Measurements from ENCODE around the gene HDHD2. TPM values are rescaled to one million over a fixed set of nuclear protein-coding genes. Genes with fewer than 3 reads are reported as not detected.
A peak's percentile ranks its signal among the peaks of the same experiment; 100 is the strongest.
"Not testable (repeated sequence)": the region's sequence is repeated elsewhere in the genome, so short reads cannot be mapped to it uniquely, and the experiment has no call there.

Gene HDHD2
- polyA plus RNA-seq, 3 donors from 2014 or later, result 39.7 to 69.1 (median 55.4) TPM

DNA sequence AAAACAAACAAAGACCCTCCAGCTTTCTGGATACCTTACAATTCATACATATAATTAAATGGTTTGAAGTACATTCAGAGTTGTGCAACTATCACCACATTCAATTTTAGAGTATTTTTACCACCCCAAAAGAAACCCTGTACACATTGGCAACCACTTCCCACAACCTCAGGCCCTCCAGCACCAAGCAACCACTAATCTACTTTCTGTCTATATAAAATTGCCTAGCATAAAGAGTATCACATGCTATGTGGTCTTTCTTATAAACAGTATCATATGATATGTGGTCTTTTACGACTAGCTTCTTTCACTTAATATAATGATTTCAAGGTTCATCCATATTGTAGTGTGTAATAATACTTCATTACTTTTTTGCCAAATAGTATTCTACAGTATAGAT is 18.6 kb upstream of the HDHD2 start:
- H3K27ac Mint-ChIP-seq, result peak overlapping the region in 5 of 6 donors; percentile 7 to 71 (median 50)
- DNase-seq, result peak in 1 of 3 donors; percentile 8
- no peaks in the 10 kb centered on the region for H3K9me3 Mint-ChIP-seq
- H3K4me1 Mint-ChIP-seq, result peaks cover 19 to 55% of the 10 kb centered on the region in 2 donors
- H3K4me3 Mint-ChIP-seq, result peak overlapping the region in 1 of 5 donors; percentile 41
- peaks cover 0 to 2% (median 0%) of the 10 kb centered on the region in 3 donors for H3K27me3 Mint-ChIP-seq (ENCODE audit: low read depth in 3 of 3)
- H3K36me3 Mint-ChIP-seq, result no peaks in the 10 kb centered on the region

DNA sequence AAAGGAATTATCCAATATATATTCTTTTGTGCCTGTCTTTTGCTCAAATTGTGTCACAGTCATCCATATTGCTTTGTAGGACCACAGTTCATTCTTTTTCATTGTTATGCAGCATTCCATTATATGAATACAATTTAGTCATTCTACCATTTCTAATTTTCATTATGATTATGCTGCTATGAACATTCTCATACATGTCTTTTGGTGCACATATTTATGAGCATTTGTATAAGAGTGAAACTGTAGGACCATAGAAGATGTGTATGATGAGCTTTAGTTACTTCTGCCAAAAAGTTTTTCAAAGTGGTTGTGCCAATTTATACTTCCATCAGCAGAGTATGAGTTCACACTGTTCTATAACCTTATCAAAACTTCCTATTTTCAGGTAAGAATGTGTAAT is 18.2 kb upstream of the HDHD2 start:
- Mint-ChIP-seq H3K36me3 (no peaks in the 10 kb centered on the region), H3K9me3 (no peaks in the 10 kb centered on the region), H3K4me3 (peak overlapping the region in 1 of 5 donors; percentile 41), H3K27me3 (ENCODE audit: low read depth in 3 of 3) (peaks cover 0 to 2% (median 0%) of the 10 kb centered on the region in 3 donors), H3K27ac (peak overlapping the region in 4 of 6 donors; percentile 7 to 71 (median 38)), H3K4me1 (peaks cover 19 to 59% of the 10 kb centered on the region in 2 donors)
- no peak for DNase-seq

GRCh38 chr18:47166294-47166693 is 16.0 kb upstream of the HDHD2 start:
- no peak for DNase-seq
- Mint-ChIP-seq H3K36me3 (no peaks in the 10 kb centered on the region), H3K27me3 (ENCODE audit: low read depth in 3 of 3) (peaks cover 0 to 2% (median 0%) of the 10 kb centered on the region in 3 donors), H3K9me3 (no peaks in the 10 kb centered on the region), H3K4me3 (no peak overlapping the region), H3K4me1 (peaks cover 19 to 77% of the 10 kb centered on the region in 2 donors), H3K27ac (peak overlapping the region in 1 of 6 donors; percentile 57)

DNA sequence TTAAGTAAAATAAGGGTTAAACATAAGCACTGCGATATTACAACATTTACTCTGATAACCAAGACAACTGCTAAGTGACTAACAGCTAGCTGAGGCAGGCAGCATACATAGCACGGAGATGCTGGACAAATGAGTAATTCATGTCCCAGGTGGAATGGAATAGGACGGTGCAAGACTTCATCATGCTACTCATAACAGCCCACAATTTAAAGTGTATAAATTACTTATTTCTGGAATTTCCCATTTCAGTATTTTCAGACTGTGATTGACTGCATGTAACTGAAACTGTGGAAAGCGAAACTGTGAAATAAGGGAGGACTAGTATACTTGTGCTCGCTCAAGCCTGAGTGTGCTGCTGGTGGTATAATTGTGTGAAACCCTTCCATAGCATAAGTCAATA is 12.9 kb upstream of the HDHD2 start:
- Mint-ChIP-seq H3K4me1 (peaks cover 9 to 68% of the 10 kb centered on the region in 2 donors), H3K4me3 (peak overlapping the region in 1 of 5 donors; percentile 26), H3K27me3 (ENCODE audit: low read depth in 3 of 3) (peaks cover 0 to 2% (median 0%) of the 10 kb centered on the region in 3 donors), H3K36me3 (no peaks in the 10 kb centered on the region), H3K9me3 (no peaks in the 10 kb centered on the region), H3K27ac (no peak overlapping the region)
- DNase-seq, result no peak

DNA sequence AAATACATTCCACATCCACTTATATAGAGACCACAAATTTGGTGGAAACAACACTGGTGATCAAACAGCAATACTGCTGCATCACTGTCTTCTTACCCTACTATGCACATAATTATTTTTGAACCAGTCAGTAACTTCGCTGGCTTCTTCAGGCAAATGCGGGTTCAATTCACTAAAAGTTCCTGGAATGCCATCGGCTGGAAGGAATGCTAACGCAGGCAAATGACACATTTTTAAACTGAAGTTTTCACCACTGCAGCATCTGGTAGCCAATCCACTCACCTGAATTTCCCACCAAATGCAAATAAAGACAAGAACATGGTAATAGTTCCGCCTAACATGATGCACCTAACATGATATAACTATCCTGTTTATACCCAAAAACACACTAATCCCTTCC is 10.0 kb upstream of the HDHD2 start:
- Mint-ChIP-seq H3K27me3 (ENCODE audit: low read depth in 3 of 3) (no peaks in the 10 kb centered on the region), H3K36me3 (peaks cover 0 to 6% (median under 1%) of the 10 kb centered on the region in 3 donors), H3K27ac (no peak overlapping the region), H3K4me1 (peaks cover 3 to 44% of the 10 kb centered on the region in 2 donors), H3K9me3 (no peaks in the 10 kb centered on the region), H3K4me3 (no peak overlapping the region)
- DNase-seq, result no peak

DNA sequence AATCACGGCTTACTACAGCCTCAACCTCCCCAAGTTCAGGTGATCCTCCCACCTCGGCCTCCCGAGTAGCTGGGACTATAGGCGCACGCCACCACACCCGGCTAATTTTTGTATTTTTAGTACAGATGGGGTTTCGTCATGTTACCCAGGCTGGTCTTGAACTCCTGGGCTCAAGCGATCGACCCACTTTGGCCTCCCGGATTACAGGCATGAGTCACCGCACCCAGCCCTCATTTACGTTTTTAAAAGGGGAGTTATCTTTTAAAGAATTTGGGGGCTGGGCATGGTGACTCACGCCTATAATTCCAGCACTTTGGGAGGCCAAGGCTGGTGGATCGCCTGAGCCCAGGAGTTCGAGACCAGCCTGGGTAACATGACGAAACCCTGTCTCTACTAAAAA is 8.1 kb upstream of the HDHD2 start:
- DNase-seq; H3K27me3 Mint-ChIP-seq (ENCODE audit: low read depth in 3 of 3); H3K4me3 Mint-ChIP-seq; H3K27ac Mint-ChIP-seq; H3K9me3 Mint-ChIP-seq: not testable (repeated sequence)
- peaks cover 3 to 19% (median 3%) of the 10 kb centered on the region in 3 donors for H3K36me3 Mint-ChIP-seq
- H3K4me1 Mint-ChIP-seq, result peaks cover 0 to 25% of the 10 kb centered on the region in 2 donors

DNA sequence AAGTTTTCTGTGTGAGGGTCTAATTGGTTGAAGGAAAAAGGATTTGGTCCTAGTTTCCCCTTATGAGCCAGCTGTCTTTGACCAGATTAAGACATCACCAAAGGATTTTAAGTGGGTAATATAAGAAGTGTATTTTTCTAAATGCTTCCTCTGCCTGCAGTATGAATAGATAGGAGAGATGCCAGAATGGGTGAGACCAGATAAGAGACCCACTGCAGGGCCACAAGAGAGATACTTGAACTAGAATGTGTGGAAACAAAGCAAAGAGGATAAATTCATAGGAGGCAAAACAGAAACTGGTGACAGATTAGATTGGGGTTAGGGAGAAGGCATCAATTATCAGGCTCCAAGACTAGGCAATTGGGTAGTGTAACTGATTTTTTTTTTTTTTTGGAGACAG is 1.1 kb upstream of the HDHD2 start:
- peaks cover 35 to 54% of the 10 kb centered on the region in 2 donors for H3K4me1 Mint-ChIP-seq
- no peak for DNase-seq
- peaks cover 0 to 3% (median 2%) of the 10 kb centered on the region in 3 donors for H3K27me3 Mint-ChIP-seq (ENCODE audit: low read depth in 3 of 3)
- H3K4me3 Mint-ChIP-seq, result peak overlapping the region; percentile 91 to 100 (median 99)
- peaks cover 3 to 19% (median 3%) of the 10 kb centered on the region in 3 donors for H3K36me3 Mint-ChIP-seq
- no peaks in the 10 kb centered on the region for H3K9me3 Mint-ChIP-seq
- H3K27ac Mint-ChIP-seq, result peak overlapping the region; percentile 92 to 99 (median 96)

DNA sequence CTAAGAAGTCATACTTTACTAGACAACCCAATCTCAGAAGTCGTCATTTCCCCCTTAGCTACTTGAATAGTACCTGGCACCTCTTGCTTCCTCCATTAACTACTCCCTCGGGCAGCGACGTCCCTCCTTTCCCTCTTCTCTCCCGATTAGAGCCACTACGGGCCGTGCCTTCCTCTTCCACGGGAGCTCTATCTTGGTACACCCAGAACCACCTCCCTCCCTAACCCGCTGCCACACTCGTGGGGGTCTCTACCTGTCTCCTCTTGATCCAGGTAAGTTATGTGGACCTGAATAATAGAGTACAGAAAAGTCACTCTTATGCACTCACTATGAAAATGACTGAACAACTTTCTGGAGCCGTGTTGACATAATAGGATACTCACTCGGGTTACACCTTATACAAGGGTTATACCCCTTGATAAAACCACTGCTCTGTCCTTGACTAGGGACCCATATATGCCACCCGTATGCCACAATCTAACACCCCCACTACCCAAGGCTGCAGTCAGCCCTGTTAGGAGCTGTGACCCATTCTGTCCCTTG is 595 bp upstream of the HDHD2 start:
- DNase-seq, result no peak
- Mint-ChIP-seq H3K36me3 (peaks cover 3 to 14% (median 3%) of the 10 kb centered on the region in 3 donors), H3K4me1 (peaks cover 38 to 59% of the 10 kb centered on the region in 2 donors), H3K27ac (peak overlapping the region; percentile 92 to 99 (median 96)), H3K9me3 (no peaks in the 10 kb centered on the region), H3K27me3 (ENCODE audit: low read depth in 3 of 3) (peaks cover 0 to 3% (median 2%) of the 10 kb centered on the region in 3 donors), H3K4me3 (peak overlapping the region; percentile 91 to 100 (median 99))

- peak overlapping the region; percentile 70 to 98 (median 96) for H3K27ac Mint-ChIP-seq
- peaks cover 0 to 3% (median 2%) of the 10 kb centered on the region in 3 donors for H3K27me3 Mint-ChIP-seq (ENCODE audit: low read depth in 3 of 3)
- H3K9me3 Mint-ChIP-seq, result no peaks in the 10 kb centered on the region
- peaks cover 40 to 73% of the 10 kb centered on the region in 2 donors for H3K4me1 Mint-ChIP-seq
- peak overlapping the region; percentile 91 to 100 (median 99) for H3K4me3 Mint-ChIP-seq
- DNase-seq, result no peak
- H3K36me3 Mint-ChIP-seq, result peaks cover 0 to 8% (median 3%) of the 10 kb centered on the region in 3 donors
Observed at GRCh38 chr18:47149457-47150028, 757 bp downstream of the HDHD2 start.

- Mint-ChIP-seq H3K27ac (peak overlapping the region in 1 of 6 donors; percentile 6), H3K36me3 (peaks cover 0 to 5% (median 0%) of the 10 kb centered on the region in 3 donors), H3K9me3 (no peaks in the 10 kb centered on the region), H3K4me3 (no peak overlapping the region), H3K27me3 (ENCODE audit: low read depth in 3 of 3) (peaks cover 0 to 3% (median 2%) of the 10 kb centered on the region in 3 donors), H3K4me1 (peaks cover 38 to 73% of the 10 kb centered on the region in 2 donors)
- no peak for DNase-seq
Observed at GRCh38 chr18:47146206-47146605, 4.1 kb downstream of the HDHD2 start.

GRCh38 chr18:47143899-47144485 is 6.3 kb downstream of the HDHD2 start:
- Mint-ChIP-seq H3K27me3 (ENCODE audit: low read depth in 3 of 3) (no peaks in the 10 kb centered on the region), H3K27ac (no peak overlapping the region), H3K4me1 (peaks cover 19 to 59% of the 10 kb centered on the region in 2 donors), H3K4me3 (no peak overlapping the region), H3K36me3 (peaks cover 0 to 5% (median 0%) of the 10 kb centered on the region in 3 donors), H3K9me3 (no peaks in the 10 kb centered on the region)
- DNase-seq, result no peak

DNA sequence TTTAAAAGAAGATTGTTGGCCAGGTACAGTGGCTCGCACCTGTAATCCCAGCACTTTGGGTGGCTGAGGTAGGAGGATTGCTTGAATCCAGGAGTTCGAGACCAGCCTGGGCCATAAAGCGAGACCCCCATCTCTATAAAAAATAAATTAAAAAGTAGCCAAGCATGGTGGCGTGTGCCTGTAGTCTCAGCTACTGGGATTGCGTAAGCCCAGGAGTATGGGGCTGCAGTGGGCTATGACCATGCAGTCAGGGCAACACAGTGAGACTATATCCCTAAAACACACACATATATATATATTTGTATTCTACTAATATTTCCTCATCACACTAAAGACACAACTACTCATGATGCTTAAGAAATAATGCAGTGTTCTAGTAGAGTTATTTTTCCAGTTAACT is 7.1 kb downstream of the HDHD2 start:
- H3K4me3 Mint-ChIP-seq, result no peak overlapping the region
- peaks cover 0 to 5% (median 0%) of the 10 kb centered on the region in 3 donors for H3K36me3 Mint-ChIP-seq
- no peak overlapping the region for H3K27ac Mint-ChIP-seq
- no peaks in the 10 kb centered on the region for H3K27me3 Mint-ChIP-seq (ENCODE audit: low read depth in 3 of 3)
- H3K4me1 Mint-ChIP-seq, result peaks cover 16 to 59% of the 10 kb centered on the region in 2 donors
- H3K9me3 Mint-ChIP-seq, result no peaks in the 10 kb centered on the region
- DNase-seq, result no peak

GRCh38 chr18:47141289-47141688 is 9.0 kb downstream of the HDHD2 start:
- H3K27ac Mint-ChIP-seq, result no peak overlapping the region
- H3K4me1 Mint-ChIP-seq, result peaks cover 12 to 47% of the 10 kb centered on the region in 2 donors
- no peak for DNase-seq
- no peak overlapping the region for H3K4me3 Mint-ChIP-seq
- H3K36me3 Mint-ChIP-seq, result peaks cover 0 to 5% (median 3%) of the 10 kb centered on the region in 3 donors
- H3K9me3 Mint-ChIP-seq, result no peaks in the 10 kb centered on the region
- no peaks in the 10 kb centered on the region for H3K27me3 Mint-ChIP-seq (ENCODE audit: low read depth in 3 of 3)

DNA sequence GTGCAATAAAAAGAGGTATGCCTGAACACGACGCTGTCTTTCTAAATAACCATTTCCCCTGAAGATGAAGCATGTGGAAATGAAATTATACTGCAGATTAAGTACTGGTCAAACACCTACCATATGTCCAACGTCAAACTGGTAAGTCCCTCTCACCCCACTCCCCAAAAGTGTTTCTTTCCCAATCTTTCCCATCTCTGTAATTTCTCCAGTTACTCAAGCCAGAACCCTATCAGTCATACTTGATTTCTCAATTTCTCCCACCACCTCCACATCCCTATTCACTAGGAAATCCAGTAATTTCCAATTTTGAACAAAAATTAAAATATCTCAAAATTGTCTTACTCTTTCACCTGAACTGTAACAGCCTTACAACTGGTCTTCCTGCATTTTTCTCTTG is 29.2 kb downstream of the HDHD2 start:
- no peak overlapping the region for H3K4me3 Mint-ChIP-seq
- no peaks in the 10 kb centered on the region for H3K27me3 Mint-ChIP-seq (ENCODE audit: low read depth in 3 of 3)
- H3K9me3 Mint-ChIP-seq, result no peaks in the 10 kb centered on the region
- H3K36me3 Mint-ChIP-seq, result peaks cover 34 to 45% (median 37%) of the 10 kb centered on the region in 3 donors
- H3K27ac Mint-ChIP-seq, result no peak overlapping the region
- H3K4me1 Mint-ChIP-seq, result no peaks in the 10 kb centered on the region
- no peak for DNase-seq
